GM12865 (cell line): ENCODE measurements around the gene CC2D2B.
"Not testable (repeated sequence)": the region's sequence is repeated elsewhere in the genome, so short reads cannot be mapped to it uniquely, and the experiment has no call there.

Experiments
- DNase-seq: peaks from one replicate; pipeline ENCODE4 v3.0.0; 2010; ENCODE audit warnings: low read depth
- H3K4me3 ChIP-seq: 2 replicates; pipeline ENCODE4 v1.5.1; 2011; ENCODE audit warnings: mild to moderate bottlenecking, low read depth, low read length, control low read depth
- CTCF ChIP-seq: IDR thresholded peaks from 2 replicates; pipeline ENCODE4 v1.5.1; 2011; ENCODE audit warnings: low read length, control low read depth, low read depth, inconsistent platforms; ENCODE audit not compliant: insufficient read depth; ENCODE audit errors: missing control alignments

Gene CC2D2B

GRCh38 chr10:95866467-95866842 is 41.3 kb upstream of the CC2D2B start:
- no peak for DNase-seq
- TF ChIP-seq CTCF: no peak
- no peak overlapping the region for H3K4me3 ChIP-seq

- TF ChIP-seq CTCF: no peak
- DNase-seq: no peak
- H3K4me3 ChIP-seq: no peak overlapping the region
Observed at GRCh38 chr10:95867866-95868265, 39.9 kb upstream of the CC2D2B start.

GRCh38 chr10:95872158-95872711 is 35.5 kb upstream of the CC2D2B start:
- DNase-seq: no peak
- TF ChIP-seq CTCF: no peak
- H3K4me3 ChIP-seq: no peak overlapping the region

GRCh38 chr10:95873139-95873538 is 34.6 kb upstream of the CC2D2B start:
- no peak for TF ChIP-seq CTCF
- no peak overlapping the region for H3K4me3 ChIP-seq
- DNase-seq: no peak

GRCh38 chr10:95873651-95874050 is 34.1 kb upstream of the CC2D2B start:
- DNase-seq: no peak
- TF ChIP-seq CTCF: no peak
- no peak overlapping the region for H3K4me3 ChIP-seq

GRCh38 chr10:95874783-95875182 is 33.0 kb upstream of the CC2D2B start:
- not testable (repeated sequence) for H3K4me3 ChIP-seq, DNase-seq

- no peak for TF ChIP-seq CTCF
Observed at GRCh38 chr10:95876756-95877155, 31.0 kb upstream of the CC2D2B start.

More at GRCh38 chr10:95876756-95877155, 31.0 kb upstream of the CC2D2B start:
- no peak overlapping the region for H3K4me3 ChIP-seq
- DNase-seq: no peak
